HEK293 (cell line): ENCODE measurements around the gene COPZ1.

Source experiments
- CTCF ChIP-seq: fragments of 450-650 bp; formaldehyde crosslinking; IDR thresholded peaks from 2 replicates; pipeline ENCODE4 v1.5.1; 2016; ENCODE audit warnings: missing biosample characterization, missing genetic modification characterization
- GLI4 ChIP-seq: fragments of 450-650 bp; formaldehyde crosslinking; IDR thresholded peaks from 2 replicates; pipeline ENCODE4 v1.5.1; 2016; ENCODE audit warnings: missing biosample characterization, missing genetic modification characterization
- KLF8 ChIP-seq: fragments of 450-650 bp; formaldehyde crosslinking; IDR thresholded peaks from 2 replicates; pipeline ENCODE4 v1.5.1; 2016; ENCODE audit warnings: missing biosample characterization, missing genetic modification characterization
- MZF1 ChIP-seq: fragments of 450-650 bp; formaldehyde crosslinking; IDR thresholded peaks from 2 replicates; pipeline ENCODE4 v1.5.1; 2017; ENCODE audit warnings: missing biosample characterization, missing genetic modification characterization, borderline replicate concordance
- OVOL3 ChIP-seq: fragments of 450-650 bp; formaldehyde crosslinking; IDR thresholded peaks from 2 replicates; pipeline ENCODE4 v1.5.1; 2016; ENCODE audit warnings: missing biosample characterization, missing genetic modification characterization
- PRDM2 ChIP-seq: fragments of 450-650 bp; formaldehyde crosslinking; IDR thresholded peaks from 2 replicates; pipeline ENCODE4 v1.5.1; 2016; ENCODE audit warnings: missing biosample characterization, missing genetic modification characterization, borderline replicate concordance
- REPIN1 ChIP-seq: fragments of 450-650 bp; formaldehyde crosslinking; IDR thresholded peaks from 2 replicates; pipeline ENCODE4 v1.5.1; 2017; ENCODE audit warnings: missing biosample characterization, missing genetic modification characterization, low read depth
- SALL2 ChIP-seq: fragments of 450-650 bp; formaldehyde crosslinking; IDR thresholded peaks from 2 replicates; pipeline ENCODE4 v1.5.0; 2017; ENCODE audit warnings: missing biosample characterization, mild to moderate bottlenecking, missing genetic modification characterization, borderline replicate concordance
- YY1 ChIP-seq: fragments of 450-650 bp; formaldehyde crosslinking; IDR thresholded peaks from 2 replicates; pipeline ENCODE4 v1.5.1; 2018; ENCODE audit warnings: missing biosample characterization, missing genetic modification characterization
- ZBTB11 ChIP-seq: fragments of 450-650 bp; formaldehyde crosslinking; conservative IDR thresholded peaks from 2 replicates; pipeline ENCODE4 v1.5.1; 2016; ENCODE audit warnings: low read depth, missing biosample characterization, missing genetic modification characterization
- ZFP3 ChIP-seq: fragments of 450-650 bp; formaldehyde crosslinking; IDR thresholded peaks from 2 replicates; pipeline ENCODE4 v1.5.1; 2016; ENCODE audit warnings: low read depth, missing biosample characterization, missing genetic modification characterization
- ZNF211 ChIP-seq: fragments of 450-650 bp; formaldehyde crosslinking; IDR thresholded peaks from 2 replicates; pipeline ENCODE4 v1.5.1; 2016; ENCODE audit warnings: low read depth, missing biosample characterization, missing genetic modification characterization
- ZNF221 ChIP-seq: fragments of 450-650 bp; formaldehyde crosslinking; IDR thresholded peaks from 2 replicates; pipeline ENCODE4 v1.5.1; 2017; ENCODE audit warnings: missing biosample characterization, missing genetic modification characterization, borderline replicate concordance
- ZNF335 ChIP-seq: fragments of 450-650 bp; formaldehyde crosslinking; conservative IDR thresholded peaks from 2 replicates; pipeline ENCODE4 v1.5.1; 2016; ENCODE audit warnings: missing biosample characterization, missing genetic modification characterization
- ZNF366 ChIP-seq: fragments of 450-650 bp; formaldehyde crosslinking; conservative IDR thresholded peaks from 2 replicates; pipeline ENCODE4 v1.5.1; 2016; ENCODE audit warnings: missing biosample characterization, missing genetic modification characterization
- ZNF391 ChIP-seq: fragments of 450-650 bp; formaldehyde crosslinking; IDR thresholded peaks from 2 replicates; pipeline ENCODE4 v1.5.1; 2016; ENCODE audit warnings: low read depth, missing biosample characterization, missing genetic modification characterization, borderline replicate concordance
- ZNF394 ChIP-seq: fragments of 450-650 bp; formaldehyde crosslinking; IDR thresholded peaks from 2 replicates; pipeline ENCODE4 v1.5.1; 2016; ENCODE audit warnings: missing biosample characterization, missing genetic modification characterization, mild to moderate bottlenecking, moderate library complexity, borderline replicate concordance
- ZNF433 ChIP-seq: fragments of 450-650 bp; formaldehyde crosslinking; IDR thresholded peaks from 2 replicates; pipeline ENCODE4 v1.5.1; 2016; ENCODE audit warnings: missing biosample characterization, missing genetic modification characterization, low read depth
- ZNF514 ChIP-seq: fragments of 450-650 bp; formaldehyde crosslinking; IDR thresholded peaks from 2 replicates; pipeline ENCODE4 v1.5.1; 2016; ENCODE audit warnings: missing biosample characterization, missing genetic modification characterization
- ZNF548 ChIP-seq: fragments of 450-650 bp; formaldehyde crosslinking; IDR thresholded peaks from 2 replicates; pipeline ENCODE4 v1.5.1; 2016; ENCODE audit warnings: missing biosample characterization, missing genetic modification characterization
- ZNF555 ChIP-seq: fragments of 450-650 bp; formaldehyde crosslinking; conservative IDR thresholded peaks from 2 replicates; pipeline ENCODE4 v1.5.1; 2017; ENCODE audit warnings: missing biosample characterization, mild to moderate bottlenecking, missing genetic modification characterization, inconsistent platforms
- ZNF623 ChIP-seq: fragments of 450-650 bp; formaldehyde crosslinking; IDR thresholded peaks from 2 replicates; pipeline ENCODE4 v1.5.1; 2016; ENCODE audit warnings: missing biosample characterization, missing genetic modification characterization
- ZNF639 ChIP-seq: fragments of 450-650 bp; formaldehyde crosslinking; IDR thresholded peaks from 2 replicates; pipeline ENCODE4 v1.5.1; 2016; ENCODE audit warnings: missing biosample characterization, missing genetic modification characterization
- ZNF76 ChIP-seq: fragments of 450-650 bp; formaldehyde crosslinking; IDR thresholded peaks from 2 replicates; pipeline ENCODE4; 2016; ENCODE audit warnings: low read depth, missing biosample characterization, missing genetic modification characterization, borderline replicate concordance
- ZNF776 ChIP-seq: fragments of 450-650 bp; formaldehyde crosslinking; IDR thresholded peaks from 2 replicates; pipeline ENCODE4 v1.5.0; 2017; ENCODE audit warnings: missing biosample characterization, missing genetic modification characterization, borderline replicate concordance
- ZSCAN5A ChIP-seq: fragments of 450-650 bp; formaldehyde crosslinking; IDR thresholded peaks from 2 replicates; pipeline ENCODE4 v1.5.1; 2016; ENCODE audit warnings: missing biosample characterization, missing genetic modification characterization

The COPZ1 gene

GRCh38 chr12:54279227-54279631 lies 45.7 kb upstream of the COPZ1 start (continued):
- TF ChIP-seq ZBTB11 (no peak), ZNF776 (tag by site-specific recombination) (no peak), ZNF394 (tag by site-specific recombination) (no peak), CTCF (no peak), YY1 (tag by site-specific recombination) (peak; percentile 15; the same call in 1 of the 2 replicates), PRDM2 (no peak), KLF8 (tag by site-specific recombination) (no peak), ZNF335 (0 out of 2 replicates have a peak, but pooled peaks have one; percentile 13), ZFP3 (tag by site-specific recombination) (no peak), SALL2 (tag by site-specific recombination) (no peak), ZNF639 (peak; percentile 31; the same call in 1 of the 2 replicates), ZNF548 (tag by site-specific recombination) (no peak), ZNF366 (tag by site-specific recombination) (peak; percentile 87; the same call in 1 of the 2 replicates), MZF1 (tag by site-specific recombination) (peak; percentile 59; the same call in 1 of the 2 replicates), ZNF211 (tag by site-specific recombination) (no peak), ZNF623 (tag by site-specific recombination) (peak; percentile 7; the same call in 1 of the 2 replicates), OVOL3 (tag by site-specific recombination) (no peak), ZNF433 (tag by site-specific recombination) (peak; percentile 10; the same call in 1 of the 2 replicates), ZNF514 (tag by site-specific recombination) (no peak), ZNF76 (peak; percentile 68), ZNF555 (tag by site-specific recombination) (no peak), REPIN1 (0 out of 2 replicates have a peak, but pooled peaks have one; percentile 38), ZNF391 (tag by site-specific recombination) (peak; percentile 58; the same call in 1 of the 2 replicates), GLI4 (no peak), ZSCAN5A (tag by site-specific recombination) (no peak), ZNF221 (tag by site-specific recombination) (no peak)
